Measurements from ENCODE around the gene TIMP4.

TIMP4 gene

GRCh38 chr3:12127391-12127790, 31.3 kb downstream of the TIMP4 start:
- H3K27me3 ChIP-seq (replicated peaks), result peaks cover 13% of the 10 kb centered on the region
- in situ Hi-C loops (cut with HindIII; ENCODE audit: low pct_ligation_motif_present, low sequenced_read_pairs), result no loop called here

GRCh38 chr3:12125772-12126171, 32.9 kb downstream of the TIMP4 start:
- no peak for TF ChIP-seq CTCF (IDR thresholded peaks at IDR 0.05; ENCODE audit: low read depth, low read length, missing control alignments)
- Histone ChIP-seq H3K4me3 (ENCODE audit: low read depth, low read length) (no peak overlapping the region), H3K36me3 (replicated peaks) (no peaks in the 10 kb centered on the region), H3K27ac (no peak overlapping the region), H3K27me3 (replicated peaks) (peaks cover 8% of the 10 kb centered on the region)
- in situ Hi-C loops (cut with HindIII; ENCODE audit: low pct_ligation_motif_present, low sequenced_read_pairs), result no loop called here
- DNase-seq, result no peak

More at GRCh38 chr3:12127391-12127790, 31.3 kb downstream of the TIMP4 start:
- Histone ChIP-seq H3K27ac (no peak overlapping the region), H3K4me3 (ENCODE audit: low read depth, low read length) (no peak overlapping the region), H3K36me3 (replicated peaks) (no peaks in the 10 kb centered on the region)
- DNase-seq, result no peak
- TF ChIP-seq CTCF (IDR thresholded peaks at IDR 0.05; ENCODE audit: low read depth, low read length, missing control alignments), result no peak

GRCh38 chr3:12121466-12121865, 37.2 kb downstream of the TIMP4 start:
- DNase-seq, result no peak
- no peak for TF ChIP-seq CTCF (IDR thresholded peaks at IDR 0.05; ENCODE audit: low read depth, low read length, missing control alignments)
- Histone ChIP-seq H3K36me3 (replicated peaks) (no peaks in the 10 kb centered on the region), H3K4me3 (ENCODE audit: low read depth, low read length) (no peak overlapping the region), H3K27ac (no peak overlapping the region), H3K27me3 (replicated peaks) (no peaks in the 10 kb centered on the region)
- in situ Hi-C loops (cut with HindIII; ENCODE audit: low pct_ligation_motif_present, low sequenced_read_pairs), result no loop called here

- no peak overlapping the region for H3K4me3 ChIP-seq (ENCODE audit: low read depth, low read length)
- TF ChIP-seq CTCF (IDR thresholded peaks at IDR 0.05; ENCODE audit: low read depth, low read length, missing control alignments), result no peak
Observed at GRCh38 chr3:12120374-12121140, 38.2 kb downstream of the TIMP4 start.

GRCh38 chr3:12117473-12117872, 41.2 kb downstream of the TIMP4 start:
- no peak for DNase-seq
- TF ChIP-seq CTCF (IDR thresholded peaks at IDR 0.05; ENCODE audit: low read depth, low read length, missing control alignments), result no peak
- Histone ChIP-seq H3K4me3 (ENCODE audit: low read depth, low read length) (no peak overlapping the region), H3K27ac (no peak overlapping the region), H3K27me3 (replicated peaks) (no peaks in the 10 kb centered on the region), H3K36me3 (replicated peaks) (no peaks in the 10 kb centered on the region)
- in situ Hi-C loops (cut with HindIII; ENCODE audit: low pct_ligation_motif_present, low sequenced_read_pairs), result no loop called here

More at GRCh38 chr3:12120374-12121140, 38.2 kb downstream of the TIMP4 start:
- in situ Hi-C loops (cut with HindIII; ENCODE audit: low pct_ligation_motif_present, low sequenced_read_pairs), result no loop called here
- no peak for DNase-seq
- Histone ChIP-seq H3K27me3 (replicated peaks) (no peaks in the 10 kb centered on the region), H3K36me3 (replicated peaks) (no peaks in the 10 kb centered on the region), H3K27ac (no peak overlapping the region)

GRCh38 chr3:12116870-12117269, 41.8 kb downstream of the TIMP4 start:
- no peak for TF ChIP-seq CTCF (IDR thresholded peaks at IDR 0.05; ENCODE audit: low read depth, low read length, missing control alignments)
- no peak for DNase-seq
- H3K36me3 ChIP-seq (replicated peaks), result no peaks in the 10 kb centered on the region
- H3K4me3 ChIP-seq (ENCODE audit: low read depth, low read length), result no peak overlapping the region
- no peaks in the 10 kb centered on the region for H3K27me3 ChIP-seq (replicated peaks)
- H3K27ac ChIP-seq, result no peak overlapping the region
- in situ Hi-C loops (cut with HindIII; ENCODE audit: low pct_ligation_motif_present, low sequenced_read_pairs), result no loop called here
